HTR-8/SVneo (cell line): ENCODE data around the gene SRGAP1.
"Not testable (repeated sequence)": the region's sequence is repeated elsewhere in the genome, so short reads cannot be mapped to it uniquely, and the experiment has no call there.

ENCODE experiments used
- DNase-seq: peaks from one replicate; pipeline ENCODE4 v3.0.0; 2011; ENCODE audit warnings: low spot score, mixed read lengths; ENCODE audit not compliant: insufficient read length
- FAIRE-seq: peaks from 2 replicates; lab custom pipeline; 2011; peaks lifted over from hg19 to GRCh38; lab: Jason Lieb, UNC

Gene SRGAP1

GRCh38 chr12:64128366-64128765 lies 283.9 kb downstream of the SRGAP1 start:
- DNase-seq: no peak
- no peak for FAIRE-seq

DNA sequence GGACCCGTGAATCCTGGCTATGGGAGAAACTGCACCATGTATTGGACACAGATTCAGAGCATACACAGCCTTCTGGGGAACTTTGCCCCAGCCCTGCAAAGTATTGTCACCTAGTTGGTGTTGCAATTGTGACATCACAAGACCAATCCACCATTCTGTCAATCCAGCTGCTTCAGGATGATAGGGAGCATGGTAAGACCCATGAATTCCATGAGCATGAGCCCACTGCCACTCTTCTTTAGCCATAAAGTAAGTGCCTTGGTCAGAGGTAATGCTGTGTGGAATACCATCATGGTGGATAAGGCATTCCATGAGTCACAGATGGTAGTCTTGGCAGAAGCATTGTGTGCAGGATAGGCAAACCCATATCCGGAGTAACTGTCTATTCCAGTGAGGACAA lies 286.0 kb downstream of the SRGAP1 start:
- DNase-seq, FAIRE-seq: not testable (repeated sequence)

DNA sequence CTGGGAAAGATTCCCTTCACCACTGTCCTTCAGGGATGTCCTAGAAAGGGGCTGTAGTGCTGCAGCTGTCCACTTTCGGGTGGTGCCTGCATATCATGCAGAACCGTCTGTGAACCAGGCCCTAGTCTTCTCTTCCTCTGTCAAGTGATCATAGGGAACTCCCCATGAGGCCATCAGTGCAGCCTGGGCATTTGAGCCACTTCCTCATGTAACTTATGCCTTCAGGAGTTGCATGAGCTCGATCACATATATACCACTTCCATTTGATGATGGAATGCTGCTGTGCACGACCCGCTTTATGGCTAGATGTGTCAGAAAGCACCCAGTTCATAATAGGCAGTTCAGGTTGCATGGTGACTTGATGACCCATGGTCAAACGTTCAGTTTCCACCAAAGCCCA lies 287.0 kb downstream of the SRGAP1 start:
- not testable (repeated sequence) for DNase-seq, FAIRE-seq

DNA sequence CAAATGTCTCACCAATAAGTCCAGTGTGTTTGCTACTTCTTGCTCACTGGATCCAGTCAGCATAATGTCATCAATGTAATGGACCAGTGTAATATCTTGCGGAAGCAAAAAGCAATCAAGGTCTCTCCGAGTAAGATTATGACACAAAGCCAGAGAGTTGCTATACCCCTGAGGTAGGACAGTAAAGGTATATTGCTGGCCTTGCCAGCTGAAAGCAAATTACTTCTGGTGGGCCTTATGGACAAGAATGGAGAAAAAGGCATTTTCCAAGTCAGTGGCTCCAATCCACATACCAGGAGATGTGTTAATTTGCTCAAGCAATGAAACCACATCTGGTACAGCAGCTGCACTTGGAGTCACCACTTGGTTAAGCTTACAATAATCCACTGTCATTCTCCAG lies 288.2 kb downstream of the SRGAP1 start:
- not testable (repeated sequence) for DNase-seq, FAIRE-seq

GRCh38 chr12:64137117-64137516 lies 292.6 kb downstream of the SRGAP1 start:
- FAIRE-seq (no peak), DNase-seq (no peak)

- DNase-seq (no peak), FAIRE-seq (no peak)
These were observed 294.5 kb downstream of the SRGAP1 start for GRCh38 chr12:64139021-64139420.

GRCh38 chr12:64142382-64142781 lies 297.9 kb downstream of the SRGAP1 start:
- DNase-seq (no peak), FAIRE-seq (no peak)

GRCh38 chr12:64142784-64143183 lies 298.3 kb downstream of the SRGAP1 start:
- no peak for DNase-seq
- FAIRE-seq: no peak

GRCh38 chr12:64145226-64145625 lies 300.7 kb downstream of the SRGAP1 start:
- DNase-seq: no peak
- no peak for FAIRE-seq

- FAIRE-seq: no peak
- DNase-seq: no peak
These were observed 302.6 kb downstream of the SRGAP1 start for GRCh38 chr12:64147011-64147631.

DNA sequence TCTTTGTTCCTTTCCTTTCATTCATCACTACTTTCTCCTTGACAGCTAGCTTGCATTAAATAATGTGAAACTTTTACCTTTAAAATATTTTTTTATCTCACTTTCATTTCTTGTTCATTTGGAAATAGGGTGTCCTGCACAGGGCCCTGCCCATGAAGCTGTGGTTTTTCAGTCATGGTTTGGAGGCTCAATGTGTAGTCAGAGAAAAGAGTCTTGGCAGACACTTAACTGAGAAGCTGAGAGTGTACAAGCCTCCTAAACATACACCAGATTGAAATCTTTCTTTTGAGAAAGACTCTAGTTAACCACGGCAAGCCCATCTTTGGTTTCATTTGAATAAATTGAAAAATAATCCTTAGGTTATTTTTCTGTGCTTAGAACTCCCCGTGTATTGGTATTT lies 303.4 kb downstream of the SRGAP1 start:
- DNase-seq: no peak
- no peak for FAIRE-seq

- FAIRE-seq (no peak), DNase-seq (no peak)
These were observed 310.2 kb downstream of the SRGAP1 start for GRCh38 chr12:64154677-64155076.

- FAIRE-seq (no peak), DNase-seq (no peak)
These were observed 312.6 kb downstream of the SRGAP1 start for GRCh38 chr12:64157110-64157509.

- no peak for DNase-seq
- no peak for FAIRE-seq
These were observed 315.7 kb downstream of the SRGAP1 start for GRCh38 chr12:64160021-64160710.

DNA sequence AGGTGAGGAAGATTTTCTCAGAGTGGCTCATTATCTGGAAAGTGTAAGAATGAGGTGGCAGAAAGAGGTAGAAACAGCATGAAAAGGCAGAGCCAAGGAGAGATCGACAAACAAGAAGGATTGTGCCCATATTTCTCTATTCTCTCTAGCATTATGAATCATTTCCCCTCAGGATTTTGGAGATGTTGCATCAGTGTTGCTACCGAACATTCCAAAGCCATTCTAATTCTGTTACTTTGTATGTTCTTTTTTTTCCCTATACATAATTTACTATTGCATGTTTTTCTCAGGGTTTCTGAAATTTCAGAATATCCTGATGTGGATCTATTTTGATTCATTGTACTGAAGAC lies 316.2 kb downstream of the SRGAP1 start:
- no peak for FAIRE-seq

GRCh38 chr12:64166606-64167005 lies 322.1 kb downstream of the SRGAP1 start:
- not testable (repeated sequence) for DNase-seq, FAIRE-seq

More for the DNA sequence above, 316.2 kb downstream of the SRGAP1 start:
- DNase-seq: no peak

- FAIRE-seq, DNase-seq: not testable (repeated sequence)
These were observed 322.5 kb downstream of the SRGAP1 start for GRCh38 chr12:64167041-64167440.

DNA sequence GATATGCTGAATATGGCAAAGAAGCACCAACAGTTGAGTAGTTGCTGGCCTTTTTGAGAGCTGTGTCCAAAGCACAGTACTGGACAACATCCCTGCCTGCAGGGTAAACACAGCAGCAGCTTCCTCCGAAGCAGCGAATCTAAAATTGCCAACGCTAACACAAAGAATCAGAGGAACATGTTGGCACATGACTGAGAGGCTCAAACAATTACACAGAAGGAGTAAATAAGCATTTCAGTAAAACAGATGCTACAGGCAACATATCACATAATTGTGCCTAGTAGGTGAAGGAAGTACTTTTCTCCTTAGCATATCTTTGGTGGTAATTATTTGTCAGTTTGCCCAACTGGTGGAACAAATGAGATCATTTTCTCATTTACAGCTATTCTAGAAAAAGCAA lies 325.5 kb downstream of the SRGAP1 start:
- DNase-seq (no peak), FAIRE-seq (no peak)

DNA sequence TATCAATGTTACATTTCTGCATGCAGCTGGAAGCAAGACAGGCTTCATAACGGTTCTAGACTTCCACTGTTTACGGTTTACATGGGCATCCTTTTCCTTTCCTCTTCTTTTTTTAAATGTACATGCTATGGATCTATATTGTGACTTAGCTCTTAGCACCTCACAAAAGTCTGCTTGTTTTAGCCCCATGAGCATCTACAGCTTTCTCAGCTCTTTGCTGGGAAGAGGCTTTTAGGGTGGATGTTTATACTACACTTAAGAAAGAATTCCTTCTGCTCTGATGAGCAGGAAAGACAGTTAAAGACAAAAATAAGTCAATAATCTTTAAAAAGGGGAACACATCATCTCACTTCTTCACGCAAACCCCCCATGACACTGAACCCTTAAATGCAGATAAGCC lies 326.2 kb downstream of the SRGAP1 start:
- no peak for DNase-seq
- FAIRE-seq: no peak

GRCh38 chr12:64171715-64172114 lies 327.2 kb downstream of the SRGAP1 start:
- FAIRE-seq (no peak), DNase-seq (no peak)

GRCh38 chr12:64172143-64172970 lies 327.9 kb downstream of the SRGAP1 start:
- no peak for FAIRE-seq
- DNase-seq: no peak
